MM.1S (cell line): ENCODE data around the gene DOK1.

ENCODE experiments used
- DNase-seq: peaks from one replicate; pipeline ENCODE4 v3.0.0-alpha.2; 2015
- H2AFZ ChIP-seq: fragments of 300-600 bp; sonication (generic); 2 replicates; pipeline ENCODE4 v1.6.0; 2016; ENCODE audit warnings: antibody characterized with exemption, low read length
- H3F3A ChIP-seq: fragments of 300-600 bp; sonication (generic); 2 replicates; pipeline ENCODE4 v1.6.1; 2016; ENCODE audit warnings: mild to moderate bottlenecking, antibody characterized with exemption, low read length, moderate library complexity, mixed read lengths; ENCODE audit not compliant: insufficient read depth
- H3K27ac ChIP-seq: fragments of 300-600 bp; sonication (generic); 2 replicates; pipeline ENCODE4 v1.5.1; 2016; ENCODE audit warnings: mild to moderate bottlenecking, low read length
- H3K27me3 ChIP-seq: fragments of 300-600 bp; sonication (generic); replicated peaks from 2 replicates; pipeline ENCODE4 v1.6.0; 2016; ENCODE audit warnings: low read length; ENCODE audit not compliant: insufficient read depth
- H3K36me3 ChIP-seq: fragments of 300-600 bp; sonication (generic); replicated peaks from 2 replicates; pipeline ENCODE4 v1.6.1; 2016; ENCODE audit warnings: mild to moderate bottlenecking, low read length, mixed read lengths; ENCODE audit not compliant: insufficient read depth
- H3K4me1 ChIP-seq: fragments of 300-600 bp; sonication (generic); 2 replicates; pipeline ENCODE4 v1.6.1; 2016; ENCODE audit warnings: low read length, mixed read lengths
- H3K4me2 ChIP-seq: fragments of 300-600 bp; sonication (generic); 2 replicates; pipeline ENCODE4 v1.6.0; 2016; ENCODE audit warnings: low read depth, low read length
- H3K4me3 ChIP-seq: fragments of 300-600 bp; sonication (generic); 2 replicates; pipeline ENCODE4 v1.5.1; 2016; ENCODE audit warnings: low read length, mixed read lengths
- H3K79me2 ChIP-seq: fragments of 300-600 bp; sonication (generic); 2 replicates; pipeline ENCODE4 v1.6.1; 2016; ENCODE audit warnings: mixed run types, low read length, mixed read lengths
- H3K9ac ChIP-seq: fragments of 300-600 bp; sonication (generic); 2 replicates; pipeline ENCODE4 v1.6.1; 2016; ENCODE audit warnings: low read length, mixed read lengths
- H3K9me2 ChIP-seq: fragments of 300-600 bp; sonication (generic); replicated peaks from 2 replicates; pipeline ENCODE4 v1.6.1; 2016; ENCODE audit warnings: mild to moderate bottlenecking, low read length, mixed read lengths; ENCODE audit not compliant: insufficient read depth
- H3K9me3 ChIP-seq: fragments of 300-600 bp; sonication (generic); replicated peaks from 2 replicates; pipeline ENCODE4 v1.6.1; 2016; ENCODE audit warnings: mild to moderate bottlenecking, low read length, mixed read lengths; ENCODE audit not compliant: insufficient read depth
- H4K20me1 ChIP-seq: fragments of 300-600 bp; sonication (generic); 2 replicates; pipeline ENCODE4 v1.6.1; 2016; ENCODE audit warnings: mild to moderate bottlenecking, low read length, moderate library complexity, mixed read lengths; ENCODE audit not compliant: insufficient read depth
- EZH2 ChIP-seq: fragments of 300-600 bp; sonication (generic); optimal IDR thresholded peaks from 2 replicates; pipeline ENCODE3; 2017; ENCODE audit warnings: low read depth, mild to moderate bottlenecking, antibody characterized with exemption, low read length, mixed read lengths
- EZH2phosphoT487 ChIP-seq: fragments of 300-600 bp; sonication (generic); IDR thresholded peaks from 2 replicates; pipeline ENCODE4 v1.6.1; 2018; ENCODE audit warnings: antibody characterized with exemption, low read length
- TF ChIP-seq, protein P1 (sequence below): fragments of 300-600 bp; sonication (generic); IDR thresholded peaks from 2 replicates; pipeline ENCODE4 v1.5.1; 2016; ENCODE audit warnings: antibody characterized with exemption, low read length, mixed read lengths

The DOK1 gene

GRCh38 chr2:74578408-74578807, 23.9 kb downstream of the DOK1 start:
- Histone ChIP-seq H3K79me2 (no peaks in the 10 kb centered on the region), H3K9ac (no peak overlapping the region), H4K20me1 (no peaks in the 10 kb centered on the region), H3K36me3 (no peaks in the 10 kb centered on the region), H3K27me3 (no peaks in the 10 kb centered on the region), H3K9me2 (no peaks in the 10 kb centered on the region), H3K9me3 (no peaks in the 10 kb centered on the region), H3K4me2 (no peak overlapping the region), H3K4me1 (peaks cover 9% of the 10 kb centered on the region), H3K4me3 (no peak overlapping the region), H3F3A (peaks cover 9% of the 10 kb centered on the region), H3K27ac (no peak overlapping the region), H2AFZ (no peak overlapping the region)
- DNase-seq = no peak
- TF ChIP-seq EZH2phosphoT487 (no peak), EZH2 (no peak)
- TF ChIP-seq, protein P1, sequence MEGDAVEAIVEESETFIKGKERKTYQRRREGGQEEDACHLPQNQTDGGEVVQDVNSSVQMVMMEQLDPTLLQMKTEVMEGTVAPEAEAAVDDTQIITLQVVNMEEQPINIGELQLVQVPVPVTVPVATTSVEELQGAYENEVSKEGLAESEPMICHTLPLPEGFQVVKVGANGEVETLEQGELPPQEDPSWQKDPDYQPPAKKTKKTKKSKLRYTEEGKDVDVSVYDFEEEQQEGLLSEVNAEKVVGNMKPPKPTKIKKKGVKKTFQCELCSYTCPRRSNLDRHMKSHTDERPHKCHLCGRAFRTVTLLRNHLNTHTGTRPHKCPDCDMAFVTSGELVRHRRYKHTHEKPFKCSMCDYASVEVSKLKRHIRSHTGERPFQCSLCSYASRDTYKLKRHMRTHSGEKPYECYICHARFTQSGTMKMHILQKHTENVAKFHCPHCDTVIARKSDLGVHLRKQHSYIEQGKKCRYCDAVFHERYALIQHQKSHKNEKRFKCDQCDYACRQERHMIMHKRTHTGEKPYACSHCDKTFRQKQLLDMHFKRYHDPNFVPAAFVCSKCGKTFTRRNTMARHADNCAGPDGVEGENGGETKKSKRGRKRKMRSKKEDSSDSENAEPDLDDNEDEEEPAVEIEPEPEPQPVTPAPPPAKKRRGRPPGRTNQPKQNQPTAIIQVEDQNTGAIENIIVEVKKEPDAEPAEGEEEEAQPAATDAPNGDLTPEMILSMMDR = no peak

DNA sequence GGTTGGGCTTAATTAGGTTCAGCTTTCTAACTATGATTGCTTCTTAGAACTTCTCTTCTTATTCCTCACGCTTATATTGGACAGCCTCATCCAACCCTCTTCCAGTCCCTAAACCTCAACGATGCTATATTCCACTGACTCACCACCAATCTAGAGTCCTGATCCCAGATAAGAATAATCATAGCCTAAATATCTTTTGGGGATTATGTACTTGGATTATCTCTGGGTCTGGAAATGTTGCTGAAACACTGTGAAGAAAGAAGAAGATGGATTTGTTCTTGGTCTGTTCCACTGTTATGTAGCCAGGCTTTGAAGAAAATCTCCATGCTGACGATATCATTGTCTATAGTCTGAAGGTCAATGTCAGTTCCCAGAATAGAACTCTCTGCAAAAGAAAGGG, 26.9 kb downstream of the DOK1 start:
- H2AFZ ChIP-seq = no peak overlapping the region
- no peaks in the 10 kb centered on the region for H3K27me3 ChIP-seq
- H3K27ac ChIP-seq = no peak overlapping the region
- H3K79me2 ChIP-seq = no peaks in the 10 kb centered on the region
- no peaks in the 10 kb centered on the region for H3K9me2 ChIP-seq
- no peak for TF ChIP-seq EZH2phosphoT487
- TF ChIP-seq, protein P1 = no peak
- H3K4me2 ChIP-seq = no peak overlapping the region
- no peak for DNase-seq
- H3F3A ChIP-seq = no peaks in the 10 kb centered on the region
- H3K36me3 ChIP-seq = no peaks in the 10 kb centered on the region
- no peaks in the 10 kb centered on the region for H3K9me3 ChIP-seq
- H3K4me3 ChIP-seq = no peak overlapping the region
- no peaks in the 10 kb centered on the region for H4K20me1 ChIP-seq
- peaks cover 14% of the 10 kb centered on the region for H3K4me1 ChIP-seq
- H3K9ac ChIP-seq = no peak overlapping the region

DNA sequence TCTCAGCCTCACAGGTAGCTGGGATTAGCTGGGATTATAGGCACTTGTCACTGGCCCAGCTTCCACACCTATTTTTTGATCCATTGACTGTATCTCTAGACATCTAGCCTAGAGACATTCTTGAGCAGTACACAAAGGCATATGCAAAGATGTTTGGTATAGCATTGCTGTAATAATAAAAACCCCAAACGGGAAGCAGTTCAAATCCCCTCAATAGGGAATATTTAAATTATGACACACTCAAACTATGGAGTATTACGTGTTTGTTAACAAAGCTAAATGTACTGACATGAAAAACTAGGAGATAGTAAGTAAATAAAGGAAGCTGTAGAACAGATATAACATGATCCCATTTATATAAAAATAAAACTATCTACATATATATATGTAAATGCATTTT, 27.7 kb downstream of the DOK1 start:
- no peaks in the 10 kb centered on the region for H3F3A ChIP-seq
- no peak overlapping the region for H3K9ac ChIP-seq
- H3K9me3 ChIP-seq = no peaks in the 10 kb centered on the region
- no peaks in the 10 kb centered on the region for H3K9me2 ChIP-seq
- TF ChIP-seq EZH2phosphoT487 = no peak
- TF ChIP-seq, protein P1 = no peak
- TF ChIP-seq EZH2 = no peak
- no peaks in the 10 kb centered on the region for H3K36me3 ChIP-seq
- no peaks in the 10 kb centered on the region for H3K27me3 ChIP-seq
- peaks cover 14% of the 10 kb centered on the region for H3K4me1 ChIP-seq
- H3K79me2 ChIP-seq = no peaks in the 10 kb centered on the region
- H4K20me1 ChIP-seq = no peaks in the 10 kb centered on the region
- no peak overlapping the region for H3K4me3 ChIP-seq
- H2AFZ ChIP-seq = no peak overlapping the region
- no peak for DNase-seq
- H3K4me2 ChIP-seq = no peak overlapping the region
- no peak overlapping the region for H3K27ac ChIP-seq

GRCh38 chr2:74583504-74583903, 29.0 kb downstream of the DOK1 start:
- DNase-seq = no peak
- Histone ChIP-seq H3K9me3 (no peaks in the 10 kb centered on the region), H3K4me2 (no peak overlapping the region), H3K27ac (no peak overlapping the region), H3K27me3 (no peaks in the 10 kb centered on the region), H3K9ac (no peak overlapping the region), H3K79me2 (no peaks in the 10 kb centered on the region), H4K20me1 (no peaks in the 10 kb centered on the region), H3K36me3 (no peaks in the 10 kb centered on the region), H3K9me2 (no peaks in the 10 kb centered on the region), H2AFZ (no peak overlapping the region), H3K4me1 (peaks cover 14% of the 10 kb centered on the region), H3K4me3 (no peak overlapping the region), H3F3A (no peaks in the 10 kb centered on the region)
- TF ChIP-seq, protein P1 = no peak
- TF ChIP-seq EZH2phosphoT487 = no peak
- no peak for TF ChIP-seq EZH2
